GM23248 (cell line): ENCODE data around the gene ZNF74.
"Not testable (repeated sequence)": the region's sequence is repeated elsewhere in the genome, so short reads cannot be mapped to it uniquely, and the experiment has no call there.

ENCODE experiments used
- EZH2 ChIP-seq: fragments of 200-600 bp; sonication (generic); IDR thresholded peaks from 2 replicates; pipeline ENCODE4 v1.6.1; 2018; ENCODE audit warnings: antibody characterized with exemption, mild to moderate bottlenecking; ENCODE audit not compliant: insufficient read depth, poor library complexity, severe bottlenecking
- EZH2phosphoT487 ChIP-seq: fragments of 200-600 bp; sonication (generic); IDR thresholded peaks from 2 replicates; pipeline ENCODE4 v1.6.1; 2018; ENCODE audit warnings: antibody characterized with exemption, moderate library complexity, mild to moderate bottlenecking, low read depth; ENCODE audit not compliant: insufficient read depth

GRCh38 chr22:20378684-20379083 lies 15.3 kb upstream of the ZNF74 start:
- not testable (repeated sequence) for TF ChIP-seq EZH2, EZH2phosphoT487
